PFSK-1 (cell line): ENCODE results near the gene HOTAIR.

ENCODE experiments used
- REST ChIP-seq, 2 experiments: IDR thresholded peaks; 2 replicates each; pipeline versions ENCODE4 v1.6.1 to v1.8.0; 2011 to 2012; ENCODE audit warnings: low read depth in 2 of 2, low read length in 2 of 2, control low read depth in 1 of 2, inconsistent platforms in 1 of 2, mild to moderate bottlenecking in 1 of 2, moderate library complexity in 1 of 2; ENCODE audit not compliant: insufficient read depth in 1 of 2
- SIN3A ChIP-seq: IDR thresholded peaks from 2 replicates; pipeline ENCODE4 v1.6.1; 2012; ENCODE audit warnings: mild to moderate bottlenecking, low read length, moderate library complexity, borderline replicate concordance; ENCODE audit not compliant: insufficient read depth
- TAF1 ChIP-seq: IDR thresholded peaks from 2 replicates; pipeline ENCODE4 v1.6.1; 2012; ENCODE audit warnings: low read length, control low read depth, borderline replicate concordance; ENCODE audit not compliant: insufficient read depth

- TF ChIP-seq SIN3A = no peak
- TF ChIP-seq REST (IDR thresholded peaks at IDR 0.05; ENCODE audit: insufficient read depth in 1 of 2, low read depth in 2 of 2, low read length in 2 of 2) = no peak
- no peak for TF ChIP-seq TAF1
Observed at GRCh38 chr12:53998110-53998899, 23.6 kb upstream of the HOTAIR start.
